A673 (cell line): ENCODE data around the gene NET1. TPM values are rescaled to one million over a fixed set of nuclear protein-coding genes. Genes with fewer than 3 reads are reported as not detected.
A peak's percentile ranks its signal among the peaks of the same experiment; 100 is the strongest.

ENCODE experiments used
- BruUV-seq: library from RNA; stranded (reverse); fragments of 400-500 nt; replicated peaks from 2 replicates; lab custom pipeline; 2021; lab: Mats Ljungman, UMichigan
- CTCF ChIA-PET: fragments of 300-600 bp; sonication (Branson Sonifier 250); formaldehyde crosslinking; loops from one replicate; lab custom pipeline; 2022; ENCODE audit warnings: antibody characterized with exemption; lab: Charles Lee
- POLR2A ChIA-PET: fragments of 300-600 bp; sonication (Branson Sonifier 250); formaldehyde crosslinking; loops from one replicate; lab custom pipeline; 2022; ENCODE audit warnings: antibody characterized with exemption; ENCODE audit not compliant: low non-redundant PET; lab: Charles Lee
- DNase-seq: peaks from one replicate; pipeline ENCODE4 v3.0.0-alpha.2; 2015; ENCODE audit warnings: low spot score
- H3K27ac ChIP-seq: fragments of 200-600 bp; sonication (generic); 2 replicates; pipeline ENCODE4 v1.5.1; 2016; ENCODE audit warnings: mixed run types, low read depth, mild to moderate bottlenecking, mixed read lengths, antibody characterized with exemption, low read length; ENCODE audit not compliant: poor library complexity, severe bottlenecking
- H3K27me3 ChIP-seq: fragments of 200-600 bp; sonication (generic); replicated peaks from 2 replicates; pipeline ENCODE4 v1.6.1; 2017; ENCODE audit warnings: mixed run types, low read depth, mild to moderate bottlenecking, mixed read lengths, antibody characterized with exemption, low read length; ENCODE audit not compliant: insufficient read depth, poor library complexity
- H3K36me3 ChIP-seq: fragments of 200-600 bp; sonication (generic); 2 replicates; pipeline ENCODE4 v1.6.1; 2016; ENCODE audit warnings: mixed run types, mild to moderate bottlenecking, mixed read lengths, antibody characterized with exemption, low read length; ENCODE audit not compliant: insufficient read depth, poor library complexity, severe bottlenecking
- H3K4me1 ChIP-seq: fragments of 200-600 bp; sonication (generic); 2 replicates; pipeline ENCODE4 v1.6.1; 2017; ENCODE audit warnings: mixed run types, mild to moderate bottlenecking, mixed read lengths, antibody characterized with exemption, low read length; ENCODE audit not compliant: insufficient read depth, poor library complexity, severe bottlenecking
- H3K4me3 ChIP-seq: fragments of 200-600 bp; sonication (generic); 2 replicates; pipeline ENCODE4 v1.5.1; 2016; ENCODE audit warnings: low read depth, mixed run types, mild to moderate bottlenecking, mixed read lengths, low read length; ENCODE audit not compliant: poor library complexity, severe bottlenecking
- H3K9me3 ChIP-seq: fragments of 200-600 bp; sonication (generic); 2 replicates; pipeline ENCODE4 v1.6.1; 2016; ENCODE audit warnings: mixed run types, low read depth, mild to moderate bottlenecking, mixed read lengths, antibody characterized with exemption, low read length; ENCODE audit not compliant: poor library complexity, severe bottlenecking
- EZH2 ChIP-seq: fragments of 200-600 bp; sonication (generic); IDR thresholded peaks from 2 replicates; pipeline ENCODE4 v1.6.1; 2017; ENCODE audit warnings: borderline replicate concordance, low read depth, mild to moderate bottlenecking, mixed read lengths, antibody characterized with exemption, low read length; ENCODE audit not compliant: poor library complexity, severe bottlenecking
- intact Hi-C: fragments of 100-400 bp; cut with micrococcal nuclease; formaldehyde crosslinking; loops from one replicate; pipeline ENCODE4 v1.10.0; 2022; ENCODE audit not compliant: unreplicated experiment
- total RNA-seq: library from RNA; stranded (reverse); gene quantifications from 2 replicates; pipeline ENCODE4 v1.2.3, GENCODE V29; 2021
- TF ChIP-seq, protein P1 (sequence below): fragments of 300-800, 200-600 bp; sonication (generic); conservative IDR thresholded peaks from 2 replicates; pipeline ENCODE4 v1.5.1; 2017; ENCODE audit warnings: low read depth, mild to moderate bottlenecking, antibody characterized with exemption, low read length, moderate library complexity, mixed read lengths

NET1 gene
- total RNA-seq, 1 experiment from 2014 or later, result 71.4 TPM

DNA sequence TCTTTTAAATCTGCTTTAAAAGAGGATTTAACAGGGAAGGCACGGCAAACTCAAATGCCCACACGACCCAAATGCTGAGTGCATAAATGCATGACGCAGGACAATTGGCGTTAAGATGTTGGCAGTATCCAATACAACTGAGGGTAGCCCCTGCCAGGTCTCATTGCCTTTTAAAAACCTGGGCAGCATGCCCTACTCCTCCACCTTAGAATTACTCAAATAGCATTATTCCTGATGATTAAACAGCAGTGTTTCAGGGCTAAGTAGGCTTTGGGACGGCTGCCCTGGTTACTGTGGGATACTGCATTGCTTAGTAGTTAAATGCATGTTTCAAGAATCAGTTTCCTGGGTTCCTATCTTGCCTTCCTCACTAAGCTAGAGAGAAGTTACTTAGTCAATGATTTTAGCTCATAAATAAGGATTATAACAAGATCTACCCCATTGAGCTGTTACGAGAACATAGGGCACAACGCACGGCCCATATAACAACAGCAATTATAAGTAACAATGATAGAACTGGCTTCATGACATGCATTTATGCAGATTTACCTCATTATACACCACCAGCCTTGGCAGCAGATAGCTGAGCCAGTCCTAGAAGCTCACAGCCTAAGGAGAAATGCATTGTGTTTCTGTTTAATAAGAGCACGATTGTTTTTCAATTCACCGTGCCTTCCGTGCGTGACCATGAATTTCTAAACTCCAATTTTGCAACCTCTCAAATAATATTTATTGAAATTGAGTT is 15.6 kb upstream of the NET1 start:
- ChIA-PET POLR2A (no interaction called here), CTCF (interaction anchor here (0.6 kb wide), 1 partner anchor 13 kb away, joined by 12 read pairs; no protein-coding TSS in a partner anchor)
- Histone ChIP-seq H3K9me3 (peaks cover 8% of the 10 kb centered on the region), H3K36me3 (no peaks in the 10 kb centered on the region), H3K27ac (no peak overlapping the region), H3K4me3 (peak overlapping the region; percentile 19), H3K27me3 (no peaks in the 10 kb centered on the region), H3K4me1 (peaks cover 5% of the 10 kb centered on the region)
- intact Hi-C loops, result no loop called here
- no peak for TF ChIP-seq EZH2
- TF ChIP-seq, protein P1, sequence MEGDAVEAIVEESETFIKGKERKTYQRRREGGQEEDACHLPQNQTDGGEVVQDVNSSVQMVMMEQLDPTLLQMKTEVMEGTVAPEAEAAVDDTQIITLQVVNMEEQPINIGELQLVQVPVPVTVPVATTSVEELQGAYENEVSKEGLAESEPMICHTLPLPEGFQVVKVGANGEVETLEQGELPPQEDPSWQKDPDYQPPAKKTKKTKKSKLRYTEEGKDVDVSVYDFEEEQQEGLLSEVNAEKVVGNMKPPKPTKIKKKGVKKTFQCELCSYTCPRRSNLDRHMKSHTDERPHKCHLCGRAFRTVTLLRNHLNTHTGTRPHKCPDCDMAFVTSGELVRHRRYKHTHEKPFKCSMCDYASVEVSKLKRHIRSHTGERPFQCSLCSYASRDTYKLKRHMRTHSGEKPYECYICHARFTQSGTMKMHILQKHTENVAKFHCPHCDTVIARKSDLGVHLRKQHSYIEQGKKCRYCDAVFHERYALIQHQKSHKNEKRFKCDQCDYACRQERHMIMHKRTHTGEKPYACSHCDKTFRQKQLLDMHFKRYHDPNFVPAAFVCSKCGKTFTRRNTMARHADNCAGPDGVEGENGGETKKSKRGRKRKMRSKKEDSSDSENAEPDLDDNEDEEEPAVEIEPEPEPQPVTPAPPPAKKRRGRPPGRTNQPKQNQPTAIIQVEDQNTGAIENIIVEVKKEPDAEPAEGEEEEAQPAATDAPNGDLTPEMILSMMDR, result no peak
- BruUV-seq, result no TSS peak
- DNase-seq, result peak; percentile 40

DNA sequence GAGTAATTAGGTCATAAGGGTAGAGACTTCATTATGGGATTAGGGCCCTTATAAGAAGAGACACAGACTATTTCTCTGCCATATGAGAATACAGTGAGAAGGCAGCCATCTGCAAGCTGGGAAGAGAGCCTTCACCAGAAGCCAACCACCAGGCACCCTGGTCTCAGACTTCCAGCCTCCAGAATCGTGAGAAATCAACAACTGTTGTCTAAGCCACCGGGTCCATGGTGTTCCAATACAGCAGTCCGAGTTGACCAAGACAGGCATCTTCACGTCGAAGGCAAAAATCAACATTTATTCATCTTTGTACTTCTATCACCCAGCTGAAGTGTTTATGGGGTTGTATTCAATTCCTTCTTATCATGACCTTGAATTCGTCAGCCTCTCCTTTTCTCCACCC is 13.0 kb upstream of the NET1 start:
- Histone ChIP-seq H3K4me1 (peaks cover 5% of the 10 kb centered on the region), H3K9me3 (no peaks in the 10 kb centered on the region), H3K4me3 (no peak overlapping the region), H3K27me3 (no peaks in the 10 kb centered on the region), H3K27ac (no peak overlapping the region), H3K36me3 (no peaks in the 10 kb centered on the region)
- no peak for DNase-seq
- ChIA-PET CTCF (no interaction called here), POLR2A (no interaction called here)
- intact Hi-C loops, result no loop called here
- no peak for TF ChIP-seq EZH2
- TF ChIP-seq, protein P1, result no peak
- BruUV-seq, result no TSS peak

DNA sequence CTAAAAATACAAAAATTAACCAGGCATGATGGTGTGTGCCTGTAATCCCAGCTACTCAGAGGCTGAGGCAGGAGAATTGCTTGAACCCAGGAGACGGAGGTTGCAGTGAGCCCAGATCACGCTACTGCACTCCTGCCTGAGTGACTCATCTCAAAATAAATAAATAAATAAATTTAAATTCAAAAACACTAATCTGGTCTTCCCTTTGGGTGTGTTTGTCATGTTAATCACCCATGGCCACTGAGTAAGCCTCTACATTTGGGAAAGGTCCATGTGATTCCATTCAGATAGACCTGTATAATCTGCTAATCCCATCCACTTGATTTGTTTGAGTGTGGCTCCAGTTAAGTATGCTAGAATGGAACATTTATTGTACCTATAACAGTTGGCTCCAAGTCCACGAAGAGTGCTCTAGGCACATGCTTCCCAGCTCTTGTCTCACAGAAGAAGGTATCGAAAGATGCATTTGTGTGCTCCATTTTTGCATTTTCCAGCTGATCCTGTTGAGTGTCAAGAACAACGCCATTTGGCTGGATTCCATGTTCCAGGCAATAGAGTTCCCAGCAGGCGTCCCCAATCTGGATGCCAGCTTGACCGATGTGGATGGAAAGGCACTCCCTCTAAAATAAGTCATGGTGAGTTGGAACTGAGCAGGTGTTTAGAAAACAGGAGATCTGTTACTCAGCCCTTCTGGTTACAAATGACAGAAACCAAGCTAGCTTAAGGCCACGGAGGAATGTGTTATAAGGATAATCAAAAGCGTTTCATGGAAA is 11.7 kb upstream of the NET1 start:
- H3K36me3 ChIP-seq, result no peaks in the 10 kb centered on the region
- no peaks in the 10 kb centered on the region for H3K9me3 ChIP-seq
- H3K27ac ChIP-seq, result no peak overlapping the region
- POLR2A ChIA-PET, result no interaction called here
- H3K27me3 ChIP-seq, result no peaks in the 10 kb centered on the region
- no peak for DNase-seq
- peaks cover 5% of the 10 kb centered on the region for H3K4me1 ChIP-seq
- CTCF ChIA-PET, result no interaction called here
- intact Hi-C loops, result no loop called here
- TF ChIP-seq, protein P1, result no peak
- TF ChIP-seq EZH2, result no peak
- no peak overlapping the region for H3K4me3 ChIP-seq
- BruUV-seq, result no TSS peak
